GM23248 (cell line): ENCODE measurements around the gene CPSF2. TPM values are rescaled to one million over a fixed set of nuclear protein-coding genes. Genes with fewer than 3 reads are reported as not detected.
A peak's percentile ranks its signal among the peaks of the same experiment; 100 is the strongest.

Experiments used
- DNase-seq: peaks from one replicate; pipeline ENCODE4 v3.0.0-alpha.2; 2015
- H2AFZ ChIP-seq: fragments of 200-600 bp; sonication (generic); 2 replicates; pipeline ENCODE4 v1.6.1; 2016; ENCODE audit warnings: antibody characterized with exemption
- H3F3A ChIP-seq: fragments of 200-600 bp; sonication (generic); 2 replicates; pipeline ENCODE4 v1.6.1; 2016; ENCODE audit warnings: mild to moderate bottlenecking, antibody characterized with exemption, mixed run types; ENCODE audit not compliant: insufficient read depth
- H3K27ac ChIP-seq: fragments of 200-600 bp; sonication (generic); 2 replicates; pipeline ENCODE4 v1.5.1; 2016; ENCODE audit warnings: mild to moderate bottlenecking
- H3K27me3 ChIP-seq: fragments of 200-600 bp; sonication (generic); replicated peaks from 2 replicates; pipeline ENCODE4 v1.6.1; 2016; ENCODE audit warnings: mild to moderate bottlenecking; ENCODE audit not compliant: insufficient read depth
- H3K36me3 ChIP-seq: fragments of 200-600 bp; sonication (generic); 2 replicates; pipeline ENCODE4 v1.6.1; 2016; ENCODE audit warnings: low read depth, mild to moderate bottlenecking
- H3K4me1 ChIP-seq: fragments of 200-600 bp; sonication (generic); 2 replicates; pipeline ENCODE4 v1.6.1; 2016; ENCODE audit warnings: mild to moderate bottlenecking; ENCODE audit not compliant: insufficient read depth
- H3K4me2 ChIP-seq: fragments of 200-600 bp; sonication (generic); one replicate; pipeline ENCODE4 v1.6.1; 2016; ENCODE audit warnings: mild to moderate bottlenecking; ENCODE audit not compliant: unreplicated experiment
- H3K4me3 ChIP-seq: fragments of 200-600 bp; sonication (generic); 2 replicates; pipeline ENCODE4 v1.5.1; 2016; ENCODE audit warnings: mild to moderate bottlenecking
- H3K79me2 ChIP-seq: fragments of 200-600 bp; sonication (generic); 2 replicates; pipeline ENCODE4 v1.6.1; 2016; ENCODE audit warnings: mild to moderate bottlenecking; ENCODE audit not compliant: insufficient read depth
- H3K9ac ChIP-seq: fragments of 200-600 bp; sonication (generic); 2 replicates; pipeline ENCODE4 v1.6.1; 2016; ENCODE audit warnings: mild to moderate bottlenecking
- H3K9me2 ChIP-seq: fragments of 200-600 bp; sonication (generic); 2 replicates; pipeline ENCODE4 v1.6.1; 2016; ENCODE audit warnings: mixed run types, mild to moderate bottlenecking, moderate library complexity; ENCODE audit not compliant: insufficient read depth
- H3K9me3 ChIP-seq: fragments of 200-600 bp; sonication (generic); one replicate; pipeline ENCODE4 v1.6.1; 2017; ENCODE audit warnings: low read depth
- H4K20me1 ChIP-seq: fragments of 200-600 bp; sonication (generic); 2 replicates; pipeline ENCODE4 v1.6.0; 2016; ENCODE audit not compliant: insufficient read depth
- EZH2 ChIP-seq: fragments of 200-600 bp; sonication (generic); IDR thresholded peaks from 2 replicates; pipeline ENCODE4 v1.6.1; 2018; ENCODE audit warnings: antibody characterized with exemption, mild to moderate bottlenecking; ENCODE audit not compliant: insufficient read depth, poor library complexity, severe bottlenecking
- EZH2phosphoT487 ChIP-seq: fragments of 200-600 bp; sonication (generic); IDR thresholded peaks from 2 replicates; pipeline ENCODE4 v1.6.1; 2018; ENCODE audit warnings: antibody characterized with exemption, moderate library complexity, mild to moderate bottlenecking, low read depth; ENCODE audit not compliant: insufficient read depth
- WGBS, 2 experiments: methylation state at CpG; one replicate each; pipeline ENCODE4 v1.1.6; 2015 to 2017; ENCODE audit warnings: low lambda C conversion rate in 2 of 2, low coverage in 1 of 2; ENCODE audit errors: missing lambda C conversion rate in 2 of 2; 5-methylcytosine and 5-hydroxymethylcytosine counted together
- in situ Hi-C: fragments of 300-500 bp; cut with MboI; formaldehyde crosslinking; loops from 2 replicates; pipeline ENCODE4 v1.15.0; 2020
- polyA plus RNA-seq: library from polyadenylated mRNA; unstranded; fragments of >200 nt; fragmentation: Nextera tagmentation; extraction: Ambion mirVana; gene quantifications from 2 replicates; pipeline ENCODE4 v1.2.1, GENCODE V29; 2016
- total RNA-seq: library from RNA; depleted of rRNA; stranded (reverse); fragments of >200 nt; shearing (Covaris generic); gene quantifications from 2 replicates; pipeline ENCODE4 v1.2.3, GENCODE V29; 2014

The CPSF2 gene
- total and polyA plus RNA-seq, 2 experiments from 2014 or later: 38.7 to 41.0 TPM

GRCh38 chr14:92099802-92100201, 22.0 kb upstream of the CPSF2 start:
- in situ Hi-C loops: no loop called here

DNA sequence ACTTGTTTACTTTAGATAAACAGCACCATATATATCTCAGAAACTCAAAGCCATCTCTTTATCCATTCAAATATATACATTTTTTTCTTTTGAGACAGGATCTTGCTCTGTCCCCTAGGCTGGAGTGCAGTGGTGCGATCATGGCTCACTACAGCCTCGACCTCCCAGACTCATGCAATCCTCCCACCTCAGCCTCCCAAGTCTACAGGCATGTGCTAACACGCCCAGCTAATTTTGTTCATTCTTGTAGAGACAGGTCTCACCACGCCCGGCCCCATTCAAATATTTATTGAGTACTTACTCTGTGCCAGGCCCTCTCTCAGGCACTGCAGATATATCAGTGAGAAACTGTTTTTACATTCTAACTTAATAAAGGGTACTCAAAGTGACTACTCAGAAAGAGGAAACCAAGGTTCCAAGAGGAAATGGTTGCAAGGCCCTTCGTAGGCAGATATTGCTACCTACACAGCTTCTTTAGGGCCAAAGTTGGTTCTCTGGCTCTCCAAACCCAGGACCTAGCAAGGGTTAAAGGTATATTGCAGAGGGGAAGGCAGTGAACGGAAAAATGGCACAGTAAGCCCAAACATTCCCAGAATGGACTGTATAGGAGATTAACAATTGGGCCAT, 18.3 kb upstream of the CPSF2 start:
- H3K4me2 ChIP-seq: no peak overlapping the region
- 83 to 84% methylated on average over 7 of the region's 7 CpGs for WGBS, 2 experiments
- in situ Hi-C loops: no loop called here

More at GRCh38 chr14:92099802-92100201, 22.0 kb upstream of the CPSF2 start:
- H3K27me3 ChIP-seq: no peaks in the 10 kb centered on the region
- H3K36me3 ChIP-seq: 0 out of 2 replicates have a peak, but pooled peaks cover 2% of the 10 kb centered on the region
- no peak overlapping the region for H3K4me2 ChIP-seq
- peak; percentile 12 for DNase-seq
- no peak overlapping the region for H3K4me3 ChIP-seq
- H4K20me1 ChIP-seq: 0 out of 2 replicates have a peak, but pooled peaks cover 14% of the 10 kb centered on the region
- peaks cover 9% of the 10 kb centered on the region for H3F3A ChIP-seq
- peaks cover 93% of the 10 kb centered on the region for H3K79me2 ChIP-seq
- TF ChIP-seq EZH2phosphoT487 (no peak), EZH2 (no peak)
- H3K9ac ChIP-seq: no peak overlapping the region
- no peak overlapping the region for H2AFZ ChIP-seq
- no peaks in the 10 kb centered on the region for H3K9me3 ChIP-seq
- H3K9me2 ChIP-seq: no peaks in the 10 kb centered on the region
- peaks cover 9% of the 10 kb centered on the region for H3K4me1 ChIP-seq
- H3K27ac ChIP-seq: no peak overlapping the region

GRCh38 chr14:92105073-92105892, 16.5 kb upstream of the CPSF2 start:
- no peak for TF ChIP-seq EZH2
- no peak for TF ChIP-seq EZH2phosphoT487
- Histone ChIP-seq H4K20me1 (no peaks in the 10 kb centered on the region), H3K9me2 (no peaks in the 10 kb centered on the region), H3K9me3 (no peaks in the 10 kb centered on the region), H3K36me3 (no peaks in the 10 kb centered on the region), H3K27ac (peak overlapping the region; percentile 90), H3K4me1 (peaks cover 5% of the 10 kb centered on the region), H3K79me2 (peaks cover 50% of the 10 kb centered on the region), H3K27me3 (no peaks in the 10 kb centered on the region), H2AFZ (peak overlapping the region; percentile 77), H3K4me2 (peak overlapping the region; percentile 80), H3K9ac (peak overlapping the region; percentile 91), H3F3A (peaks cover 17% of the 10 kb centered on the region), H3K4me3 (peak overlapping the region; percentile 87)
- WGBS, 2 experiments: 46% methylated on average over 16 of the region's 16 CpGs
- DNase-seq: no peak
- in situ Hi-C loops: no loop called here

More for the DNA sequence above, 18.3 kb upstream of the CPSF2 start:
- TF ChIP-seq EZH2 (no peak), EZH2phosphoT487 (no peak)
- no peaks in the 10 kb centered on the region for H3K36me3 ChIP-seq
- peaks cover 13% of the 10 kb centered on the region for H3K4me1 ChIP-seq
- H3K9me3 ChIP-seq: no peaks in the 10 kb centered on the region
- peaks cover 68% of the 10 kb centered on the region for H3K79me2 ChIP-seq
- peaks cover 21% of the 10 kb centered on the region for H3F3A ChIP-seq
- H3K4me3 ChIP-seq: no peak overlapping the region
- H3K27me3 ChIP-seq: no peaks in the 10 kb centered on the region
- DNase-seq: no peak
- H4K20me1 ChIP-seq: 0 out of 2 replicates have a peak, but pooled peaks cover 14% of the 10 kb centered on the region
- no peak overlapping the region for H3K9ac ChIP-seq
- no peak overlapping the region for H3K27ac ChIP-seq
- H3K9me2 ChIP-seq: no peaks in the 10 kb centered on the region
- H2AFZ ChIP-seq: no peak overlapping the region

GRCh38 chr14:92105893-92106142, 16.0 kb upstream of the CPSF2 start:
- H3K27me3 ChIP-seq: no peaks in the 10 kb centered on the region
- WGBS, 2 experiments: 1 to 3% methylated on average over 10 of the region's 10 CpGs
- H3K4me2 ChIP-seq: peak overlapping the region; percentile 80
- in situ Hi-C loops: no loop called here
- no peaks in the 10 kb centered on the region for H3K9me2 ChIP-seq
- no peaks in the 10 kb centered on the region for H4K20me1 ChIP-seq
- H3K4me1 ChIP-seq: peaks cover 5% of the 10 kb centered on the region
- H3K36me3 ChIP-seq: no peaks in the 10 kb centered on the region
- H2AFZ ChIP-seq: peak overlapping the region; percentile 77
- peak overlapping the region; percentile 90 for H3K27ac ChIP-seq
- no peak for TF ChIP-seq EZH2
- no peak for TF ChIP-seq EZH2phosphoT487
- H3K9ac ChIP-seq: peak overlapping the region; percentile 91
- peak overlapping the region; percentile 87 for H3K4me3 ChIP-seq
- DNase-seq: peak; percentile 77
- peaks cover 45% of the 10 kb centered on the region for H3K79me2 ChIP-seq
- H3F3A ChIP-seq: peaks cover 13% of the 10 kb centered on the region; the same call in 1 of the 2 replicates
- no peaks in the 10 kb centered on the region for H3K9me3 ChIP-seq
